GM12865 (cell line): Measurements from ENCODE around the gene LRRC3B.

Experiments used
- DNase-seq: peaks from one replicate; pipeline ENCODE4 v3.0.0; 2010; ENCODE audit warnings: low read depth
- H3K4me3 ChIP-seq: 2 replicates; pipeline ENCODE4 v1.5.1; 2011; ENCODE audit warnings: mild to moderate bottlenecking, low read depth, low read length, control low read depth
- TF ChIP-seq, protein P1 (sequence below): IDR thresholded peaks from 2 replicates; pipeline ENCODE4 v1.5.1; 2011; ENCODE audit warnings: low read length, control low read depth, low read depth, inconsistent platforms; ENCODE audit not compliant: insufficient read depth; ENCODE audit errors: missing control alignments

Gene LRRC3B, protein sequence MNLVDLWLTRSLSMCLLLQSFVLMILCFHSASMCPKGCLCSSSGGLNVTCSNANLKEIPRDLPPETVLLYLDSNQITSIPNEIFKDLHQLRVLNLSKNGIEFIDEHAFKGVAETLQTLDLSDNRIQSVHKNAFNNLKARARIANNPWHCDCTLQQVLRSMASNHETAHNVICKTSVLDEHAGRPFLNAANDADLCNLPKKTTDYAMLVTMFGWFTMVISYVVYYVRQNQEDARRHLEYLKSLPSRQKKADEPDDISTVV

DNA sequence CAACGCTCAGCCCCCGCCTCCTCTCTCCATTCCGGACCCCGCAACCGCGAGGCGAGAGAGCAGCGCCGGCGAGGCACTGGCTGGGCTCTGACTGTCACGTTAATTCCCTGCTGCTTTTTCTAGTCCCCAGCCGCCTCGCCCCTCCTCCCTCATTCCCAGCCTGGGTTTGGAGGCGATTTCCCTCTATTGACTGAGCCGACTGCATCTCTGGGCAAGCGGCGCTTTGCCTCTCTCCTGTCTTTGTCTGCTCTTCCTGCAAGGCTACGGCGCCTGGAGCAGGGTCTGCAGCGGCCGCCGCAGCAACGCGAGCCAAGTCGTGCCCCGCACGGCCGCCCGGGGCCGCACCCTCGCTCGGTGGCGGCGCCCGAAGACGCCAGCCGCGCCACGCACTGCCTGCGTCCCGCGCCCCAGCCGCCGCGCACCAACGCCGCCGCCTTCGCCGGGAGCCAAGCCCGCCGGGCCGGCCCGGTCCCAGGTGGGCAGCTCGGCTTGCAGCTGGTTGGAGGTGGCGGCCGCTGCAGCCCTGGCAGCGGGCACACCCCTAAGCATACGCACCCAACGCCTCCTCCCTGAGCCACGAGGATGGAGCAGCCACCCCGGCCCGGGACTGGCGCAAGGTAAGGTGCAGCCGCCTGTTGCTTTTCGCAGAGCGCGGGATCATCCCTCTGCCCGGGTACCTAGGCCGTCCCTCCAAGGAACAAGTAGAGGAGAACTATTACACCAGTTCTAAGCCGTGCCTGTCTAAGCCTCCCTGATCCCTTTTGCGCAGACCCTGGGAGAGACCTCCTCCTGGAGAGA is at the start of gene LRRC3B:
Gene LRRC3B, plus strand, starts transcription at position 152 of the 798 bp plus-strand sequence. CDS start 86,901 bp downstream, outside the sequence.
- no peak for DNase-seq
- TF ChIP-seq, protein P1, sequence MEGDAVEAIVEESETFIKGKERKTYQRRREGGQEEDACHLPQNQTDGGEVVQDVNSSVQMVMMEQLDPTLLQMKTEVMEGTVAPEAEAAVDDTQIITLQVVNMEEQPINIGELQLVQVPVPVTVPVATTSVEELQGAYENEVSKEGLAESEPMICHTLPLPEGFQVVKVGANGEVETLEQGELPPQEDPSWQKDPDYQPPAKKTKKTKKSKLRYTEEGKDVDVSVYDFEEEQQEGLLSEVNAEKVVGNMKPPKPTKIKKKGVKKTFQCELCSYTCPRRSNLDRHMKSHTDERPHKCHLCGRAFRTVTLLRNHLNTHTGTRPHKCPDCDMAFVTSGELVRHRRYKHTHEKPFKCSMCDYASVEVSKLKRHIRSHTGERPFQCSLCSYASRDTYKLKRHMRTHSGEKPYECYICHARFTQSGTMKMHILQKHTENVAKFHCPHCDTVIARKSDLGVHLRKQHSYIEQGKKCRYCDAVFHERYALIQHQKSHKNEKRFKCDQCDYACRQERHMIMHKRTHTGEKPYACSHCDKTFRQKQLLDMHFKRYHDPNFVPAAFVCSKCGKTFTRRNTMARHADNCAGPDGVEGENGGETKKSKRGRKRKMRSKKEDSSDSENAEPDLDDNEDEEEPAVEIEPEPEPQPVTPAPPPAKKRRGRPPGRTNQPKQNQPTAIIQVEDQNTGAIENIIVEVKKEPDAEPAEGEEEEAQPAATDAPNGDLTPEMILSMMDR = no peak
- H3K4me3 ChIP-seq = no peak within 1 kb of the TSS

DNA sequence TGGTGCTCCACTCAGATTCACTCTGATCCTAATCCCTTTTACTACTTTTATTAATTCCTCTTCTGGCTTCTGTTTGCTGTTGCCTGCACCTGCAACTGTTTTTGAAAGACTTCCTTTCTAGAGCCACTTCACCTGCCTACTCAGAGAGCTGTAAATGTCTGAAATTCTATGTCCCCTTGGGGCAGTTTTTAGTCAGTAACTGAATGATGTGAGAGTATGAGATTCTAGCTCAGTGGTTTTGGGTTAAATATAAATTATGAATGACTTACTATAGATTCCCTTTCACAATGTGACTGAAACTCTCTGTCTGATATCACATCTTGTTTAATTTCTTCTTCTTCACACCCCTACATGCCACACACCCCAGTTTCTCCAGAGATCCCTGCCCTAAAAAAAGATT is 47.8 kb upstream of the LRRC3B start:
- TF ChIP-seq, protein P1 = no peak
- no peak for DNase-seq
- H3K4me3 ChIP-seq = no peak overlapping the region

DNA sequence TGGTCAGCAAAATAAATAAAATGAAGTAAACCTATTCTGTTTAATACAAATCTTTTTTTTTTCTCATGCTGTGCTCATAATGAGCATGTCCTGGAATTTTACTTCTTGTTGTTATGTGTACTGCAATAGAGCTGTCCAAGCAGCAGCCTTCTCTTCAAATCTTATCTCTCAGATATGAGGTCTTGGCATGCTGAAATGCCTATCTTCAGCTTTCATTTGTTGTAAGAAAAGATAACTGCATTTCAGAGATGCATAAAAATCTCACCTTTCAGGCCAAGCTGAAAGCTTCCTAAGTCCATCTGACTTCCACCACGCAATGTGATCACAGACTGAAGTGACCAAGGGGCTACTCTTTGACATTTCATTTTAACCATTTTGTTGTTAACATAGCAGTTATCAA is 43.5 kb upstream of the LRRC3B start:
- TF ChIP-seq, protein P1 = no peak
- no peak overlapping the region for H3K4me3 ChIP-seq
- DNase-seq = no peak

DNA sequence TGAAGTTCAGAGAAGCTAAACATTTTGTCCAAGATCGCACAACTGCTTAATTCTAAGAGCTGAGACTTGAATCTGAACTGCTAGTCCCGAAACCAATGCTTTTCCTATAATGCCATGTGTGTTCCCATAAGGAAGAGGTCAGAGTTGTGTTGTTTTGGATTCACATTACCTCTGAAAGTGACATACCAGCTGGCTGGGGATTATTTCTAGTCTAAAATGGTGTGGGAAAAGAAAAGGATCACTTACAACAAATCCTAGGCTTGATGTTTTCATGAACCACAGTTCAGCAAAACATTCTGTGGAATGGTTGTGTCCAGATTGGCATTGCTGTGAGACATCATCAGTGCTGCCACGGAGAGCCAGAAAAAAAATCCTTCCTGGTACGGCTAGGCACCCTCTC is 35.0 kb upstream of the LRRC3B start:
- no peak for DNase-seq
- TF ChIP-seq, protein P1 = no peak

DNA sequence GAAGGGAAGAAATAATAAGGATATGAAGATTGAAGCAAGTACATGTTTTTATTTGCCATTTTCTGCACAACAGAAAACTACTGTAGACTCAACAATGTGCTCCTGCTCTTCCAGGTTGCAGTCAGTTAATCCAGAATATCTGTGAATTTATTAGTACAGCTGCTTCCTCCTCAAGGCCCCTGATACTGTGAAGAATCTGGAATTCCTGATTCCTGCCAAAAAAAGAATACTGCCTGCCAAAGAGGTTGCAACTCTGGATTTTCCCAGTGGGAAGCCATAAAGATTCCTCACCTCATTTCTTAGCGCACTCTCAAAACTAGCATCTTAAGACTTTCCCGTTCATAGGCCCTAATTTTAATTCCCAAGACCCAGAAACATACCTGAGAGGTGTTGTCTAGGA is 33.6 kb upstream of the LRRC3B start:
- TF ChIP-seq, protein P1 = no peak
- no peak for DNase-seq
- H3K4me3 ChIP-seq = no peak overlapping the region

More for the DNA sequence above, 35.0 kb upstream of the LRRC3B start:
- H3K4me3 ChIP-seq = no peak overlapping the region

DNA sequence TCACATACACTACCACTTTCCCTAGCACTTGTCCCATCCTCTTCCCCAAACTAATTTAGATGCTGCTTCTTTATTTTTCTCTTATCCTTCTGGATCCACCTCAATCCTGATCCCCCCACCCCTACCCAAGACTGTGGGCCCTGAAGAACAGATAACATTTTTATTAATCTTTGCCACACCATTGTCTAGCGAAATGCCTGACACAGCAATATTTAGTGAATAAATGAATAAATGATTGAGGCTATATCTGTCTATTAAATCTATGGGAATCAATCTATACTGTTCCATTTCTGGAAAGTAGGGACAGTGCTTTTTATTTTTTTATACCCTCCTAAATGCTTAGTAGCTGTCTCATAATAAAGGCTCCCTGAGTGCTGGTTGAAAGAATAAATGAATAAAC is 32.9 kb upstream of the LRRC3B start:
- DNase-seq = no peak
- H3K4me3 ChIP-seq = no peak overlapping the region
- TF ChIP-seq, protein P1 = no peak

DNA sequence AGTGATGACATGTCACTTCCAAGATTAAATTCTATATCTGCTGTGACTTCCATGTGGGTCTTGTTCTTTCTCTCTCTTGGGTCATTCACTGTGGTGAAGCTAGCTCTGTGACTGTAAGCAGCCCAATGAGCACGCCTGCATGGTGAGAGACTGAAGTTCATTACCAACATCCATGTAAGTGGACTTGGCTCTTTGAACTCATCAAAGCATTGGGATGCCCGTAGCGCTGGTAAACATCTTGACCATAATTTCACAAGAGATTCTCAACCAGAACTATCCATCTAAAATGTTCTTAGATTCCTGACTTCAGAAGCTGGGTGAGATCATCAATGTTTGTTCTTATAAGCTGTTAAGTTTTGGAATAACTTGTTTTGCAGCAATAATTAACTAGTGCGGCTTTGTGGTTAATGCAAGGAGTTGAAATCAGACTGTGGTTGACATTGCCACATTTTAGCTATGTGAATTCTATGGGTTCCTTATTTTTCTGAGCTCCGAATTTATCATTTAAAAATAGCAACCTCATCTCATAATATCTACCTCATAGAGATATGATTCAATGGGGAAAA is 31.6 kb upstream of the LRRC3B start:
- DNase-seq = no peak
- TF ChIP-seq, protein P1 = no peak
- H3K4me3 ChIP-seq = no peak overlapping the region
